Spleen (tissue), 7 donors: ENCODE measurements around the gene PNPLA2.

Experiments used
- CTCF ChIP-seq, 11 experiments: fragments of 200-600 bp in 7 of 11; fragments of 450-650 bp in 4 of 11; sonication (generic) in 4 of 11; IDR thresholded peaks in 8 of 11; conservative IDR thresholded peaks in 3 of 11; 1 replicate in 7 of 11; 2 replicates in 4 of 11; pipeline versions ENCODE4 v1.4.0 to v1.8.0; 2016 to 2021; ENCODE audit warnings: antibody characterized with exemption in 11 of 11, inconsistent platforms in 4 of 11, mild to moderate bottlenecking in 1 of 11
- POLR2A ChIP-seq, 3 donors: fragments of 450-650 bp; IDR thresholded peaks; one replicate each; pipeline ENCODE4 v1.5.1; 2017; ENCODE audit warnings: antibody characterized with exemption in 3 of 3, mild to moderate bottlenecking in 1 of 3
- POLR2AphosphoS5 ChIP-seq, 3 donors: sonication (generic); formaldehyde crosslinking; IDR thresholded peaks; one replicate each; pipeline ENCODE4 v1.5.1; 2017; ENCODE audit warnings: antibody characterized with exemption in 3 of 3
- donor health status: DM: no; HTN: no; CAD: no; lungs with moderate emphysema.
- donor health status: DM: no; HTN: no; CAD: no.
- donor health status: DM: no; HTN: no; CAD: no.

GRCh38 chr11:788009-788640, 30.6 kb upstream of the PNPLA2 start:
- TF ChIP-seq CTCF (IDR thresholded peaks at IDR 0.05 in 8 of 11, conservative IDR thresholded peaks at IDR 0.05 in 3 of 11) (peak in 1 of 11 experiments; percentile 21), POLR2A (IDR thresholded peaks at IDR 0.05) (no peak), POLR2AphosphoS5 (IDR thresholded peaks at IDR 0.05) (no peak)
